HepG2 (cell line): ENCODE measurements around the gene ZMYND8. TPM values are rescaled to one million over a fixed set of nuclear protein-coding genes. Genes with fewer than 3 reads are reported as not detected.
A peak's percentile ranks its signal among the peaks of the same experiment; 100 is the strongest.

Experiments
- CBX2 ChIP-seq, 2 experiments: fragments of 200-600 bp in 1 of 2; sonication (generic); formaldehyde crosslinking in 1 of 2; IDR thresholded peaks; 2 replicates each; pipeline versions ENCODE4 v1.7.0 to v1.8.1; 2018 to 2022; ENCODE audit warnings: low read depth in 2 of 2, low read length in 1 of 2, mild to moderate bottlenecking in 1 of 2, missing genetic modification reagents in 1 of 2
- CENPBD1 ChIP-seq: sonication (generic); formaldehyde crosslinking; IDR thresholded peaks from 2 replicates; pipeline ENCODE4 v1.8.0; 2022; ENCODE audit warnings: missing genetic modification reagents, low read depth, mild to moderate bottlenecking, borderline replicate concordance
- FOXJ3 ChIP-seq: sonication (generic); formaldehyde crosslinking; IDR thresholded peaks from 2 replicates; pipeline ENCODE4 v1.4.0; 2020; ENCODE audit warnings: missing genetic modification reagents, mild to moderate bottlenecking, borderline replicate concordance
- FOXK2 ChIP-seq: fragments of 450-650 bp; IDR thresholded peaks from 2 replicates; pipeline ENCODE4 v1.6.1; 2016
- GATA4 ChIP-seq: sonication (generic); IDR thresholded peaks from 2 replicates; pipeline ENCODE4 v1.6.1; 2016; ENCODE audit warnings: antibody characterized with exemption, low read depth, borderline replicate concordance
- GMEB2 ChIP-seq: IDR thresholded peaks from 2 replicates; pipeline ENCODE4 v1.6.1; 2016; ENCODE audit warnings: missing biosample characterization, missing genetic modification reagents, low read depth
- HMG20A ChIP-seq: IDR thresholded peaks from 2 replicates; pipeline ENCODE4 v1.6.1; 2016; ENCODE audit warnings: borderline replicate concordance
- IKZF1 ChIP-seq: fragments of 450-650 bp; IDR thresholded peaks from 2 replicates; pipeline ENCODE4 v1.7.1; 2016
- IRF2 ChIP-seq: IDR thresholded peaks from 2 replicates; pipeline ENCODE4 v1.6.1; 2018; ENCODE audit warnings: missing genetic modification reagents, missing compliant biosample characterization
- KDM4B ChIP-seq: sonication (generic); formaldehyde crosslinking; IDR thresholded peaks from 2 replicates; pipeline ENCODE4 v1.4.0; 2020; ENCODE audit warnings: missing genetic modification reagents
- KDM5A ChIP-seq: fragments of 200-600 bp; sonication (generic); IDR thresholded peaks from 2 replicates; pipeline ENCODE4 v1.7.0; 2018; ENCODE audit warnings: antibody characterized with exemption, mild to moderate bottlenecking, low read length, borderline replicate concordance
- MNT ChIP-seq: fragments of 450-650 bp; IDR thresholded peaks from 2 replicates; pipeline ENCODE4 v1.6.1; 2016
- NCOR1 ChIP-seq: fragments of 200-600 bp; sonication (generic); IDR thresholded peaks from 2 replicates; pipeline ENCODE4 v1.7.0; 2017; ENCODE audit warnings: antibody characterized with exemption, low read length, borderline replicate concordance
- NFRKB ChIP-seq: fragments of 450-650 bp; IDR thresholded peaks from 2 replicates; pipeline ENCODE4 v1.6.1; 2017
- RBAK ChIP-seq: sonication (generic); formaldehyde crosslinking; IDR thresholded peaks from 2 replicates; pipeline ENCODE4 v1.5.1; 2020; ENCODE audit warnings: mild to moderate bottlenecking, missing genetic modification reagents
- RNF2 ChIP-seq: fragments of 450-650 bp; conservative IDR thresholded peaks from 2 replicates; pipeline ENCODE4 v1.6.1; 2016; ENCODE audit warnings: low read depth
- ZFP91 ChIP-seq: sonication (generic); formaldehyde crosslinking; IDR thresholded peaks from 2 replicates; pipeline ENCODE4 v1.9.0; 2022; ENCODE audit warnings: missing genetic modification reagents, mild to moderate bottlenecking, borderline replicate concordance
- ZNF746 ChIP-seq: sonication (generic); formaldehyde crosslinking; IDR thresholded peaks from 2 replicates; pipeline ENCODE4 v1.8.0; 2022; ENCODE audit warnings: mild to moderate bottlenecking, missing genetic modification reagents
- ZNF747 ChIP-seq: sonication (generic); formaldehyde crosslinking; IDR thresholded peaks from 2 replicates; pipeline ENCODE4 v1.8.1; 2023; ENCODE audit warnings: missing genetic modification reagents, mild to moderate bottlenecking, borderline replicate concordance
- ZXDC ChIP-seq: sonication (generic); formaldehyde crosslinking; IDR thresholded peaks from 2 replicates; pipeline ENCODE4 v1.5.0; 2020; ENCODE audit warnings: mild to moderate bottlenecking, missing genetic modification reagents
- polyA plus RNA-seq, 8 experiments: library from polyadenylated mRNA; depleted of rRNA in 3 of 8; stranded (reverse) in 7 of 8; unstranded in 1 of 8; fragments of >200 nt; fragmentation: Illumina TruSeq in 4 of 8; extraction: Trizol in 4 of 8; gene quantifications; 2 replicates each; pipeline versions ENCODE4 v1.2.1 to v1.2.3, GENCODE V29; 2011 to 2016; ENCODE audit warnings: low read depth in 4 of 8, missing spikeins in 1 of 8, mixed read lengths in 1 of 8; ENCODE audit not compliant: insufficient read depth in 1 of 8
- total RNA-seq, 5 experiments: library from RNA; depleted of rRNA; stranded (reverse); fragments of >200 nt; fragmentation: Illumina TruSeq; extraction: Trizol; gene quantifications; 2 replicates each; pipeline ENCODE4 v1.2.3, GENCODE V29; 2016; ENCODE audit warnings: low read depth in 1 of 5

ZMYND8 gene
- total and polyA plus RNA-seq, 2 of the 13 experiments (the other 11 are each of a cell fraction or from before 2014, with no cell fraction given), result 53.9 to 84.7 TPM

- peak; percentile 69 for TF ChIP-seq CENPBD1 (CRISPR knock-in tag)
- TF ChIP-seq ZNF747 (CRISPR knock-in tag), result no peak; the same call in 1 of the 2 replicates
- no peak for TF ChIP-seq GATA4
- TF ChIP-seq NFRKB, result no peak
- 0 out of 2 replicates have a peak, but pooled peaks have one; percentile 69 for TF ChIP-seq ZXDC
- TF ChIP-seq IRF2 (CRISPR knock-in tag), result peak; percentile 73
- peak; percentile 52; the same call in 1 of the 2 replicates for TF ChIP-seq ZNF746
- TF ChIP-seq KDM5A, result no peak
- TF ChIP-seq CBX2 (IDR thresholded peaks at IDR 0.05; ENCODE audit: low read depth, low read length), result no peak
- TF ChIP-seq CBX2 (CRISPR knock-in tag; IDR thresholded peaks at IDR 0.05; ENCODE audit: low read depth), result no peak
- peak; percentile 91 for TF ChIP-seq ZFP91 (CRISPR knock-in tag)
- TF ChIP-seq HMG20A, result no peak; the same call in none of the 2 replicates
- TF ChIP-seq MNT, result no peak
- TF ChIP-seq RNF2, result 0 out of 2 replicates have a peak, but pooled peaks have one; percentile 46
- no peak for TF ChIP-seq GMEB2 (CRISPR knock-in tag)
- TF ChIP-seq FOXJ3, result peak; percentile 92
- TF ChIP-seq RBAK (CRISPR knock-in tag), result peak; percentile 73
- 0 out of 2 replicates have a peak, but pooled peaks have one; percentile 12 for TF ChIP-seq KDM4B (CRISPR knock-in tag)
- no peak for TF ChIP-seq IKZF1
- 0 out of 2 replicates have a peak, but pooled peaks have one; percentile 12 for TF ChIP-seq NCOR1
- no peak; the same call in 1 of the 2 replicates for TF ChIP-seq FOXK2
Measured at GRCh38 chr20:47360297-47361056, 4.0 kb upstream of the ZMYND8 start (continued).
